WI38 (cell line): Measurements from ENCODE around the gene DEFB110.

Experiments used
- H3K4me3 ChIP-seq: 2 replicates; pipeline ENCODE4 v1.5.1; 2011; ENCODE audit warnings: low read depth, mild to moderate bottlenecking, control low read depth, low read length
- TF ChIP-seq, protein P1 (sequence below): IDR thresholded peaks from 2 replicates; pipeline ENCODE4 v1.5.1; 2012; ENCODE audit warnings: low read depth, mild to moderate bottlenecking, control low read depth, low read length

Gene DEFB110

DNA sequence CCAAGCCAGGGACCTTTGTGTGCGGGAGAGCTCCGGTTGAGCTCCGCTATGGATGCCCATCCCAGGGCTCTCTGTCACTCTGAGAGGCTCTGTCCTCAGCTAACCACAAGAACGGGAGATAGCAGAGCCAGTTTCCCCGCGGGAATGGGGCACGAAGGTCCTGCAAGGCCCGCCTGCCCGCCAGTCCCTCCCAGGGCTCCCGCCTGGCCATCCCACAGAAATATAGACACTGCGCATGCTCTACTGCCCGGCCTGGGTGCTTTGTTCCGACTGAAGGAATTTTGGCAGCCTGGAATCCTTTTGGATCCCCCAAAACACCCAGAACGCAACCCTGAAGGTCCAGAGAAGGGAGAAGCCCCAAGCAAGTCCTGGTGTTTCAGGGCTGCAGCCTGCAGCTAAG, 8.6 kb upstream of the DEFB110 start:
- no peak overlapping the region for H3K4me3 ChIP-seq
- TF ChIP-seq, protein P1, sequence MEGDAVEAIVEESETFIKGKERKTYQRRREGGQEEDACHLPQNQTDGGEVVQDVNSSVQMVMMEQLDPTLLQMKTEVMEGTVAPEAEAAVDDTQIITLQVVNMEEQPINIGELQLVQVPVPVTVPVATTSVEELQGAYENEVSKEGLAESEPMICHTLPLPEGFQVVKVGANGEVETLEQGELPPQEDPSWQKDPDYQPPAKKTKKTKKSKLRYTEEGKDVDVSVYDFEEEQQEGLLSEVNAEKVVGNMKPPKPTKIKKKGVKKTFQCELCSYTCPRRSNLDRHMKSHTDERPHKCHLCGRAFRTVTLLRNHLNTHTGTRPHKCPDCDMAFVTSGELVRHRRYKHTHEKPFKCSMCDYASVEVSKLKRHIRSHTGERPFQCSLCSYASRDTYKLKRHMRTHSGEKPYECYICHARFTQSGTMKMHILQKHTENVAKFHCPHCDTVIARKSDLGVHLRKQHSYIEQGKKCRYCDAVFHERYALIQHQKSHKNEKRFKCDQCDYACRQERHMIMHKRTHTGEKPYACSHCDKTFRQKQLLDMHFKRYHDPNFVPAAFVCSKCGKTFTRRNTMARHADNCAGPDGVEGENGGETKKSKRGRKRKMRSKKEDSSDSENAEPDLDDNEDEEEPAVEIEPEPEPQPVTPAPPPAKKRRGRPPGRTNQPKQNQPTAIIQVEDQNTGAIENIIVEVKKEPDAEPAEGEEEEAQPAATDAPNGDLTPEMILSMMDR, result no peak

DNA sequence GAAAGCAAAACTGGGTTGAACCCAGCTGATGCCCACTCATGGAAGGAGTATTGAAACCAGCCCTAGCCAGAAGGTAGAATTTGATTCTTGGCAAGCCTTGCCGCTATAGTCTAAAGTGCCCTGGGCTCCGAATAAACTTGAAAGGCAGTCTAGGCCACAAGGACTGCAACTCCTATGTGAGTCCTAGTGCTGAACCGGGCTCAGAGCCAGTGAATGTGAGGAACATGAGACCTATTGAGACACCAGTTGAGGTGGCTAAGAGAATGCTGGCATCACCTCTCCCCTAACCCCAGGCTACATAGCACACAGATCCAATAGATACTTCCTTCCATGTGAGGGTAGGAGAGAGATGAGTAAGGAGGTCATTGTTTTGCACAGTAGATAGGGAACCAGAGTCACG, 3.5 kb upstream of the DEFB110 start:
- TF ChIP-seq, protein P1, result no peak
- H3K4me3 ChIP-seq, result no peak overlapping the region

DNA sequence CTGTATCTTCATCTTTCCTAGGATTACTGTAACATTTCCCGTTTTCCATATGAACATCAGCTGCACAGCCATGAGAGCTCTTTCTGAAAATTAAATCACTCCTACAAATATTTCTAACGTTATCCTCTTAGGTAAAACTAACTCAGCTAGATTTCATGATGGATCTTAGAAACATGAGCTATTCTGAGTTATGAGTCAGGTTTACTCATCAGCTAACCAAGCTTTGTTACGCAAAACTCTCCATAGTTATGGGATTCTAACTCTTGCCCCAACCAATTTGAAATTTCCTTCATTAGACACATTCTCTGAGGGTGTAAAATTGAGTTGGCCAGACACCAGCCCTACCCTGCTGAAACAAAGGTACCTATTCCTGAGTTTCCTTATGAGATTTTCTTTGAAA, 14.0 kb downstream of the DEFB110 start:
- TF ChIP-seq, protein P1, result no peak
- H3K4me3 ChIP-seq, result no peak overlapping the region

DNA sequence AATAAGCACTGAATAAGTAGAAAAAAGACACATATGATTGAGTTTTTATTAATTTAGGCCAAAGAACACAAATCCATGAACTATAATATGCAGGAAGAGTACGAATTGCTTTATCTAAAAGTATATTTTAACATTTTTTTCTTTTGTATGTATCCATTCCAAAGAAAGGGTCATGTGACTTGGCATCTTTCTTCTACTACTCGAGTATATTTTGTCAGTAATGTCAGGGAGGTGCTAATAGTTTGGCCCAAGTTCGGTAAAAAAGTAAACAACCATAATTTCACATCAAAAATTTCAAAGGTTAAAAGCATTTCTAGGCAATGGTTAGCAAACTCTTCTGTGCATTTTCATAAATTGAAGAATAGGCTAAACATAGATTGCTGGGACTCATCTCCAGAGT, 18.7 kb downstream of the DEFB110 start:
- H3K4me3 ChIP-seq, result no peak overlapping the region
- TF ChIP-seq, protein P1, result no peak

DNA sequence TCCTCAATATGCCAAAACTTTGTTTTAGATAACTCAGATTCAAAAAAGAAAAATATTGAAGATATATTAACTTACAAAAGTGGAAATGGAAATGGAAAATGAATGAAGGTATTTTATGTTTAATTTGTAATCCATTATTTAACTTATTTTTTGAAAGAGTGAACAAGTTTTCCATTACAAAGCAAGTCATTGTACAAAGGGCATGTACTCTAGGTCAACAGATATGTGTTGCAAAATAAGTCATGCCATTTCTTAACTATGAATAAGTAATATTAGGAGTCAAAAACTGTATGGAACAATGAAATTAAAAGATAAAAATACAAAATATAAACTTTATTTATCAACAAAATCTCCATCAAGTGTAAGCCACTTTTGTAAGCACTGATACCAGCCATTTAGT, 26.5 kb downstream of the DEFB110 start:
- TF ChIP-seq, protein P1, result no peak
- no peak overlapping the region for H3K4me3 ChIP-seq

DNA sequence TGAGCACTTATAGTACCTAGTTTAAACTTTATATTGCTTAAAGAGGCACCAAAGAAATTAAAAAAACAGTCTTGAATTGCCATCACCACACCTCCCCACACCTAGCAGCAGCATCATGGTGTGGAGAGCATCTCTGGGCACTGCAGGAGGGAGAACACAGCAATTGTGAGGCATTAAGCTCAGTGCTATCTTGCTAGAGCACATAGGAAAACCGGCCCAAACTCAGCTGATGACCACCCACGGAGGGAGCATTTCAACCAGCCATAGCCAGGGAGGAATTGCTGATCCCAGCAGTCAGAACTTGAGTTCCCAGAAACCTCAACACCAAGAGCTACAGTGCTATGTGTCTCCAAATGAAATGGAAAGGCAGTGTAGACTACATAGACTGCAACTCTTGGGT, 32.9 kb downstream of the DEFB110 start:
- H3K4me3 ChIP-seq, result no peak overlapping the region
- TF ChIP-seq, protein P1, result no peak

DNA sequence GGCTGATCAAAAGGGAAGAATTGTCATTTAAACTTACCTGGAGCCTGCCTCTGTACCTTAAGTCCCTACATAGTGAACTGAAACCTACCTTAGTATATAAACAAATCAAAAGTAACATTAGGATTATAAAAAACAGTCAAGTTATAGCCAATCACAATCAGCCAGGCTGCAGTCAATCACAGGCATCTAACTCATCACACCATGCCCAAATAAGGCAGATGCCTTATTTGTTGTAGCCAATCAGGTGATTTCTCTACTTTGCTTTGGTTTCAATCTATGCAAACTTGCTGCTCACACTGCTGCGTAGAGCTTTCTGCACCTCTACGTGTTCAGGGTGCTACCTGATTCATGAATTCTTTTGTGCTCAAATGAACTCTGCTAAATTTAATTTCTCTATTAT, 34.0 kb downstream of the DEFB110 start:
- no peak overlapping the region for H3K4me3 ChIP-seq
- TF ChIP-seq, protein P1, result no peak

DNA sequence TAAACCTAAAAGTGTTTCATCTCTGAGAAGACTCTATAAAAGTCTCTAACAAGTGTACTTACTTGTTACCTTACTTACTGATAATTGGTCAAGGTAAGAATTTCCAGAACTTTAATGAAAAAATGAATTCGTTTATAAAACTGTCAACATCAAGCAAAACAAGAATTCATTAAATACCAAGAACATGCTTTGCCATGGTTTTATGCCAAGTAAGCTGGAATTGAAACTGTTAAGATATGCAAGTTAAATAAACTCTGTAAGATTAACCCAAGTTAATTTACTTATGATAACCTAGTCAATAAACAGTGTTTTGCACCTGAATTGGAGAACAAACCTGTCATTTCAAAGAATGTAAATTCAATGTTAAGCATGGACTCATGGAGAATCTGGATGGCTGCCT, 35.2 kb downstream of the DEFB110 start:
- TF ChIP-seq, protein P1, result no peak

More for the DNA sequence above, 35.2 kb downstream of the DEFB110 start:
- H3K4me3 ChIP-seq, result no peak overlapping the region
